ENCODE results near the gene MIS18BP1. TPM values are rescaled to one million over a fixed set of nuclear protein-coding genes. Genes with fewer than 3 reads are reported as not detected.

The MIS18BP1 gene
- total RNA-seq, 1 donor from 2014 or later: 17.9 TPM

DNA sequence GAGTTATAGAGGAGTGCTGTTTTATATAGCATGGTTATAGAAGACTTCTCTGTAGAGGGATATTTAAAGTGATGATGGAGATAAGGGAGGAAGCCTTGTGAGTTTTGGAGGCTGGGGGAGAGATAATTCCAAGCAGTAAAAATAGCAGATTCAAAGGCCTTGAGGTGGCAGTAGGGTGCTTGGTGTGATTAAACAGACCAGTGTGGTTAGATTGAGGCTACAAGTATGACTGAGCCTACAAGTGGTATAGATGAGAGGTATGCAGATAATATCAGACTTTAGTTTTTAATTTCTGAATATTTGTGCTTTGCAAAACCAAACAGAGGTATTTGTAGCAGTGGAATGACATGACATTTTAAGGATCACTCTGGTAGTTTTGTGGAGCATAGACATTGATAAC is 96.9 kb downstream of the MIS18BP1 start:
- no peak for FAIRE-seq
- DNase-seq (ENCODE audit: low spot score in 2 of 2): no peak

Small RNA genes lying within 50 kb of the gene (small RNA-seq; reads per million reads assigned to genes)
- gene RNU6-552P: not detected

Other genes with a start within 250 kb of the MIS18BP1 start
- gene PRPF39, start 169.1 kb downstream of the MIS18BP1 start, total RNA-seq: 47.7 TPM
- gene FKBP3, start 118.7 kb downstream of the MIS18BP1 start, total RNA-seq: 122 TPM
- 10.6 TPM for gene FANCM, start 117.3 kb downstream of the MIS18BP1 start, total RNA-seq

All from frontal cortex (tissue), 4 donors.